GM12891 (cell line): ENCODE measurements around the gene SLC38A7.

ENCODE experiments used
- POLR2A ChIP-seq: IDR thresholded peaks from 2 replicates; pipeline ENCODE4 v1.6.1; 2011; ENCODE audit warnings: low read depth, low read length, control low read depth
- POLR2AphosphoS5 ChIP-seq: IDR thresholded peaks from 2 replicates; pipeline ENCODE4 v1.6.1; 2011; ENCODE audit warnings: low read depth, low read length, control low read depth

DNA sequence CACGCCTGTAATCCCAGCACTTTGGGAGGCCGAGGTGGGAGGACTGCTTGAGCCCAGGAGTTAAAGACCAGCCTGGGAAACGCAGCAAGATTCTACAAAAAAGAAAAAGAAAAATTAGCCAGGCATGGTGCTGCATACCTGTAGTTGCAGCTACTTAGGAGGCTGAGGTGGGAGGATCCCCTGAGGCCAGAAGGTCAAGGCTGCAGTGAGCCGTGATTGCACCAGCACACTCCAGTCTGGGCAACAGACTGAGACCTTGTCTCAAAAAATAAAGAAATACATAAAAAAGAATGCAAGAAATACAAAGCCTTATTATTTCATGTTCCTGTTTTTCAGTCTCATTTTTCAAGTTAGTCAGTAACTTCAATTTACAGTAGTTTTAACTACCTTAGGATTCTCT, 49.1 kb downstream of the SLC38A7 start:
- TF ChIP-seq POLR2AphosphoS5 (no peak), POLR2A (no peak)
